Chondrocyte (in vitro differentiated cells): ENCODE results near the gene HSD17B8. TPM values are rescaled to one million over a fixed set of nuclear protein-coding genes. Genes with fewer than 3 reads are reported as not detected.

Experiments
- DNase-seq: peaks from one replicate; pipeline ENCODE4 v3.0.0; 2021; ENCODE audit warnings: mixed read lengths, low spot score
- H3K27ac Mint-ChIP-seq: one replicate; pipeline ENCODE4 v1.8.0; 2021; ENCODE audit warnings: mild to moderate bottlenecking, moderate library complexity, mixed read lengths; ENCODE audit not compliant: unreplicated experiment
- H3K27me3 Mint-ChIP-seq: 2 replicates; pipeline ENCODE4 v1.8.0; 2021; ENCODE audit warnings: low read depth, mixed read lengths
- H3K36me3 Mint-ChIP-seq: 2 replicates; pipeline ENCODE4 v1.8.0; 2021; ENCODE audit warnings: low read depth, mixed read lengths
- H3K4me1 Mint-ChIP-seq: 2 replicates; pipeline ENCODE4 v1.8.0; 2021; ENCODE audit warnings: low read depth, mild to moderate bottlenecking, mixed read lengths
- H3K4me3 Mint-ChIP-seq: one replicate; pipeline ENCODE4 v1.8.0; 2021; ENCODE audit warnings: mild to moderate bottlenecking, moderate library complexity, mixed read lengths; ENCODE audit not compliant: unreplicated experiment
- H3K9me3 Mint-ChIP-seq: 2 replicates; pipeline ENCODE4 v1.8.0; 2021; ENCODE audit warnings: low read depth, mixed read lengths
- total RNA-seq: library from RNA; stranded (reverse); gene quantifications from 3 replicates; pipeline ENCODE4 v1.2.1, GENCODE V29; 2021
- TF ChIP-seq, protein P1 (sequence below): fragments of 200-600 bp; sonication (generic); IDR thresholded peaks from 2 replicates; pipeline ENCODE4 v1.5.0; 2021; ENCODE audit warnings: antibody characterized with exemption, mild to moderate bottlenecking, moderate library complexity

HSD17B8 gene
- total RNA-seq, 1 donor from 2014 or later: 0.60 TPM

DNA sequence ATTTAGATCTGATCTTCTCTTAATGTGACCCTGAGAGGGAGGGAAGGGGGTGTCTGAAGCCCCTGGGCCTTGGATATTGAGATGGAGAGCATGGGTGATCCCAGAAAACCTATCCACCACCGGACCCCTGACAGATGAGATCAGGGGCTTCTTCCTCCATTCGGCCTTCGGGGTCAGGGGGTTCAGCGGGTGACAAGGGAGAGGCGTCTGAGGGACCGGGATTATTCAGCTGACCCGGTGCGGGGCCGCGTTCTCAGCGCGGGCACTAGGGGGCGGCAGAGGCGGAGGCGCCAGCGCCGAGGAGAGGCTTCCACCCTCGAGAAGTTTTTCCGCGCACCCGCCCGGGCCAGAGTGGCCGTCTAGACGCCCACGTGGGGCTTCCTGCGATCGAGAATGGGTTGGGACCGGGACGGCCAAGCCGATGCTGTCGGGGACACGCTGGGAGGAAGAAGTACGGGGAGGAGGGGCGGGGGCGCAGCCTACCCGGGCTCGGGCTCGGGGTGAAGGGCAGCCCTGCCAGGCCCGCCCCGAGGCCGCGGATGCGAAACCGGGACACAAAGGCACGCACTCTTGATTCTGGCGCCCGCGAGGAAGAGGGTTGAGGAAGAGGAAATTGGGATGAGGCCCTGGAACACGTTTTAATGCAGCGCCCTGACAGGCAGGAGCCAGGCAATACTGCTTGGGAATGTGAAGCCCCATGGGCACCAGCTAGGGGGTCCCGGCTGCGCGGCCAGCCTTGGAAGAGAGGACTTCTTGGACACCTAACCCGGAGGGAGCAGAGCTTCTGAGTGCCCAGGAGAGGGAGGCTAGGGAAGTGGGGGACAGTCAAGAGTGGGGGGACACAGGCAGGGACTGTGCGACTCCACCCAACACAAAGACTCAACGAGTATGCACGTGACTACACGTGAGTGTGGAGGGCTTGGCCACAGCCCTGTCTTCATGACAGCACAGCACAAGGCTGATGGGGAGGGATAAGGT, 42.8 kb upstream of the HSD17B8 start:
- Mint-ChIP-seq H3K4me1 (peaks cover 16% of the 10 kb centered on the region), H3K27ac (peak overlapping the region; percentile 87), H3K9me3 (no peaks in the 10 kb centered on the region), H3K27me3 (peaks cover 2% of the 10 kb centered on the region), H3K4me3 (peak overlapping the region; percentile 78), H3K36me3 (no peaks in the 10 kb centered on the region)
- peak; percentile 94 for DNase-seq
- TF ChIP-seq, protein P1, sequence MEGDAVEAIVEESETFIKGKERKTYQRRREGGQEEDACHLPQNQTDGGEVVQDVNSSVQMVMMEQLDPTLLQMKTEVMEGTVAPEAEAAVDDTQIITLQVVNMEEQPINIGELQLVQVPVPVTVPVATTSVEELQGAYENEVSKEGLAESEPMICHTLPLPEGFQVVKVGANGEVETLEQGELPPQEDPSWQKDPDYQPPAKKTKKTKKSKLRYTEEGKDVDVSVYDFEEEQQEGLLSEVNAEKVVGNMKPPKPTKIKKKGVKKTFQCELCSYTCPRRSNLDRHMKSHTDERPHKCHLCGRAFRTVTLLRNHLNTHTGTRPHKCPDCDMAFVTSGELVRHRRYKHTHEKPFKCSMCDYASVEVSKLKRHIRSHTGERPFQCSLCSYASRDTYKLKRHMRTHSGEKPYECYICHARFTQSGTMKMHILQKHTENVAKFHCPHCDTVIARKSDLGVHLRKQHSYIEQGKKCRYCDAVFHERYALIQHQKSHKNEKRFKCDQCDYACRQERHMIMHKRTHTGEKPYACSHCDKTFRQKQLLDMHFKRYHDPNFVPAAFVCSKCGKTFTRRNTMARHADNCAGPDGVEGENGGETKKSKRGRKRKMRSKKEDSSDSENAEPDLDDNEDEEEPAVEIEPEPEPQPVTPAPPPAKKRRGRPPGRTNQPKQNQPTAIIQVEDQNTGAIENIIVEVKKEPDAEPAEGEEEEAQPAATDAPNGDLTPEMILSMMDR: peak; percentile 98

DNA sequence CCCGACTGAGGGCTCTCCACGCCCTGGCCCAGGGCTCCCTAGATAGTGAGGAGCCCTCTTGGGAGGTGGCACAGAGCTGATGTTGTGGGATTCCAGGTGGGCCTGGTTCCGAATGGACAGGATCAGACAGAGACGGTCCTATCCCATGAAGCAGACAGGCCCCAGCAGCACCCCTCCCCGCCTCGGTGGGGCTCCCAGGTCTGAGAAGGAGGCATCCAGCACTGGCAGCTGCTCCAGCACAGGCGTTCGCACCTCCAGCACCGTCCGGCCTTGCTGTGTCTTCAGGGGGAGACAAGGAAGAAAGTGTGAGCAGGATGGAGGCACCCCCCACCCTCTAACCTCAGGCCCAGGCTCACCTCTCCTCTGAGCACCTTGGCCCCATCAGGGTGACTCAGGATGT, 40.9 kb upstream of the HSD17B8 start:
- DNase-seq: no peak

DNA sequence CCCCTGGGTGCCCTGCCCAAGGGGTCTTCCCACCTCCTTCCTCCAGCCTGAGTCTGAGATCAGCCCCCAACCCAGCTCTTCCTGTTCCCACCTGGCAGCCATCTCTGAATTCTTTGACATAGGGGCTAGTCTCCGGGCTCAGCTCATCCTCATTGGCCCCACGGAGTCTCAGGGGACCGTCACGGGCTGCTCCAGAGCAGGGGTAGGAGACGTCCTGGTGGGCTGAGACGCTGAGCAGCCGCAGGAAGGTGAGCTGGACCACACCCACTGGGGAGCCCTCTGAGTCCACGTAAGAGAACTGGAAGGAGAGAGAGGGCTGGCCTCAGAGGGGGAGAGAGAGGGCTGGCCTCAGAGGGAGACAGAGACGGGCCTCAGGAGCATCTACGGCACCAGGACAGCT, 40.3 kb upstream of the HSD17B8 start:
- TF ChIP-seq, protein P1: no peak
- no peak overlapping the region for H3K4me3 Mint-ChIP-seq
- H3K27me3 Mint-ChIP-seq: peaks cover 2% of the 10 kb centered on the region
- peaks cover 16% of the 10 kb centered on the region for H3K4me1 Mint-ChIP-seq
- DNase-seq: no peak
- no peak overlapping the region for H3K27ac Mint-ChIP-seq
- no peaks in the 10 kb centered on the region for H3K36me3 Mint-ChIP-seq
- no peaks in the 10 kb centered on the region for H3K9me3 Mint-ChIP-seq

More for the DNA sequence above, 40.9 kb upstream of the HSD17B8 start:
- Mint-ChIP-seq H3K4me1 (peaks cover 16% of the 10 kb centered on the region), H3K4me3 (no peak overlapping the region), H3K36me3 (no peaks in the 10 kb centered on the region), H3K9me3 (no peaks in the 10 kb centered on the region), H3K27ac (no peak overlapping the region), H3K27me3 (peaks cover 2% of the 10 kb centered on the region)
- TF ChIP-seq, protein P1: no peak

DNA sequence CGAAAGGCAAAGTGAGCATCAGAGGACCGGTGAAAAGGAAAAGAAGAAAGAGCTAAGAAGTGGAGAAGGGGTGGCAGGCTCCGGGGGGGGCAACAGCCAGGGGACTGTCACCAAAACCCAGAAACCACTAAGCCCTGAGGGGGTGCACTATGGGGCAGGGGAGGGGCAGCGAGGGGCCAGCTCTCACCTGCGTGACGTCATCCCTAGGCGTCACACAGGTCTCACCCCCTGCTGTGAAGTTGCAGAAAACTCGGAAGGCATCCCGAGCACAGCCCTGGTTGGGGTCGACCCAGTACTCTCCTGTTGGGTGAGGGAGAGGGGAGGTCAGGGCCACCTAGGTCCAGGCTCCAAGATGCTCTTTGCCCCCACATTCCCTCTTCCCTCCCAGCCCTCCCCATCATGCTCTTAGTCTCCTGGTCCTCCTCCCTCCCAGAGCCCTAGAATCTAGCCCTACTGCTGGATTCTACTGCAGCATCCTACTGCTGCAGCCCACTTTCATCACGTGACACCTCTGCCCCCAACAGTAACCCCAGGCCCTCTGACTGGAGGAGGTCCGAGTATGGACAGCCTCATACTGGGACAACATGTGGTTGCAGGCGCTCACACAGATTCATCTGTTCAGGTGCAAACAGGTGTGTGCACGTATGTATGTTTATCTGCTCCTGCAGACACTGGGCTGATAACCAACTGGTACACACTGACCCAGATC, 39.6 kb upstream of the HSD17B8 start:
- Mint-ChIP-seq H3K9me3 (no peaks in the 10 kb centered on the region), H3K4me1 (peaks cover 16% of the 10 kb centered on the region), H3K36me3 (no peaks in the 10 kb centered on the region), H3K27ac (no peak overlapping the region), H3K4me3 (no peak overlapping the region), H3K27me3 (peaks cover 2% of the 10 kb centered on the region)
- TF ChIP-seq, protein P1: no peak
- no peak for DNase-seq

DNA sequence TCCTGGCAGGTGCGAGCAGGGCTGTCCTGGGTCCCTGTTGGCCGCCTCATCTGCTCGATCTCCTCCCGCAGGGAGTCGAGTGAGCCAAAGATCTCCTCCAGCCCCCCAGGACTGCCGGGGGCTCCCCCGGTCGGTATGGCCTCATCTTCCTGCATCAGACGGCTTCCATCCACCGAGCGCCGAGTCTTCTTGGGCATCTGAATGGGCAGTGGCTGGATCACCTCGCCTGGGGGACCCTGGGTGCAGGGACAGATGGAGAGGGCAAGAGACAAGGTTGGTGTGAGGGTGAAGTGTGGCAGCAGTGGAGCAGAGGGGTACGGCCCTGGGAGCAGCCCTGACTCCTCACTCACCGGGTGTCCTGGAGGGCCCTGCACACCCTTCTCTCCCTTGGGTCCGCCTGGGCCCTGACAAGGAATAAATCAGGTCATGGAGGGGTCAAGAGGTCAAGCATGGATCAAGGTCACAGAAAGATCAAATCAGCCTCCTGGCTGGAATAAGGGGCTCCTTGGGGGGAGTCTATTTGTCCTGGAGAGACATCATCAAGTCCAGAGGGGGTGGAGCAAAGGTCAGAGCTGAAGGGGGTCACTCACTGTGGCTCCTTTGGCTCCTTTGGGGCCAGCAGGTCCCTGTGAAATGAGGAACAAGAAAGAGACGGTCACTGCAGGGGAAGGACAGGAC, 38.7 kb upstream of the HSD17B8 start:
- TF ChIP-seq, protein P1: no peak
- no peaks in the 10 kb centered on the region for H3K9me3 Mint-ChIP-seq
- DNase-seq: no peak
- no peaks in the 10 kb centered on the region for H3K36me3 Mint-ChIP-seq
- no peak overlapping the region for H3K27ac Mint-ChIP-seq
- no peak overlapping the region for H3K4me3 Mint-ChIP-seq
- peaks cover 16% of the 10 kb centered on the region for H3K4me1 Mint-ChIP-seq
- H3K27me3 Mint-ChIP-seq: peaks cover 2% of the 10 kb centered on the region
